NB4 (cell line): ENCODE results near the gene CEP83.

Experiments used
- DNase-seq: peaks from one replicate; pipeline ENCODE4 v3.0.0; 2010; ENCODE audit warnings: low read depth
- H3K4me3 ChIP-seq: one replicate; pipeline ENCODE4 v1.5.1; 2011; ENCODE audit warnings: mild to moderate bottlenecking, low read depth, low read length, moderate library complexity
- MYC ChIP-seq: IDR thresholded peaks from 2 replicates; pipeline ENCODE4 v1.6.1; 2011; ENCODE audit warnings: low read depth, low read length
- POLR2A ChIP-seq: IDR thresholded peaks from 2 replicates; pipeline ENCODE4 v1.6.1; 2011; ENCODE audit warnings: mild to moderate bottlenecking; ENCODE audit not compliant: insufficient read length; ENCODE audit errors: extremely low read depth
- TF ChIP-seq, protein P1 (sequence below): IDR thresholded peaks from 2 replicates; pipeline ENCODE4 v1.6.1; 2011; ENCODE audit warnings: low read depth, low read length
- TF ChIP-seq, protein P2 (sequence below): IDR thresholded peaks from one replicate; pipeline ENCODE4 v1.5.1; 2012; ENCODE audit warnings: low read depth, low read length

Gene CEP83

DNA sequence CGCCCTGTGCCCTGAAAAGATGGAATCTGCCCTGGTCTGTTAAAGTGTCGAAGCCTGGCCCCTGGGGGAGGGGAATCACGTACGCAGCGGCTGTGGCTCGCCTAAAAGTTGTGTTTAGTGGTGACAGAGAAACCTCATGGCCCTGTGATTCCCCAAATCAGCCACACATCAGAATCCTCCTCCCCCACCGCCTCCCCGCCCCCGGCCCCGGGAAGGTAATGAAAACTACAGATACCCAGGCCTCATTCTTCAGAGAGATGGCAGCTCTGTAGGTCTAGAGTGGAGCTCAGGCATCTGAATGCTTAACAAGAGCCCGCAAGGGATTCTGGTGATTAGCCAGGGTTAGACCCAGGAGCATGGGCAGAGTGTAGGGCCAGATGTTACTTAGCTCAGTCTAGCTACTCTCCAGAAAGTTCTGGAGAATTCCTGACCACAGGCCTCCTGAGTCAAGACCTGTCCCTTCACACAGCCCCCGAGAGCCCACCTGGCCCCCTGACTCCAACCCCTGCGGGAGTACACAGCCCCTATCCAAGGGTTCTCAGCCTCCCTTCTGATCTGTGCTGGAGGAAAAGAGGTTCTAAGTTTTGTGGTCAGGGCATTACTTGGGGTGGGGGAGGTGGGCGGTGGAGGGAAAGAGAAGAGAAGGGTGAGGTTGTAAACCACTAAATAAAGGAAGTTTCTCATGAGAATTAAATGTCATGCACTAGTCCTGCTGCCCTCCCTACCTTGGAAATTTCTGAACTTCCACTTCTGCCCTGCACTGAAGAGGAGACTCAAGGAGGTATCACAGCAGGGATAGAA, 196.5 kb downstream of the CEP83 start:
- H3K4me3 ChIP-seq: peak overlapping the region; percentile 74
- DNase-seq: peak; percentile 92
- TF ChIP-seq, protein P1, sequence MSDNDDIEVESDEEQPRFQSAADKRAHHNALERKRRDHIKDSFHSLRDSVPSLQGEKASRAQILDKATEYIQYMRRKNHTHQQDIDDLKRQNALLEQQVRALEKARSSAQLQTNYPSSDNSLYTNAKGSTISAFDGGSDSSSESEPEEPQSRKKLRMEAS: peak; percentile 34; the same call in 1 of the 2 replicates
- TF ChIP-seq, protein P2, sequence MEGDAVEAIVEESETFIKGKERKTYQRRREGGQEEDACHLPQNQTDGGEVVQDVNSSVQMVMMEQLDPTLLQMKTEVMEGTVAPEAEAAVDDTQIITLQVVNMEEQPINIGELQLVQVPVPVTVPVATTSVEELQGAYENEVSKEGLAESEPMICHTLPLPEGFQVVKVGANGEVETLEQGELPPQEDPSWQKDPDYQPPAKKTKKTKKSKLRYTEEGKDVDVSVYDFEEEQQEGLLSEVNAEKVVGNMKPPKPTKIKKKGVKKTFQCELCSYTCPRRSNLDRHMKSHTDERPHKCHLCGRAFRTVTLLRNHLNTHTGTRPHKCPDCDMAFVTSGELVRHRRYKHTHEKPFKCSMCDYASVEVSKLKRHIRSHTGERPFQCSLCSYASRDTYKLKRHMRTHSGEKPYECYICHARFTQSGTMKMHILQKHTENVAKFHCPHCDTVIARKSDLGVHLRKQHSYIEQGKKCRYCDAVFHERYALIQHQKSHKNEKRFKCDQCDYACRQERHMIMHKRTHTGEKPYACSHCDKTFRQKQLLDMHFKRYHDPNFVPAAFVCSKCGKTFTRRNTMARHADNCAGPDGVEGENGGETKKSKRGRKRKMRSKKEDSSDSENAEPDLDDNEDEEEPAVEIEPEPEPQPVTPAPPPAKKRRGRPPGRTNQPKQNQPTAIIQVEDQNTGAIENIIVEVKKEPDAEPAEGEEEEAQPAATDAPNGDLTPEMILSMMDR: no peak

DNA sequence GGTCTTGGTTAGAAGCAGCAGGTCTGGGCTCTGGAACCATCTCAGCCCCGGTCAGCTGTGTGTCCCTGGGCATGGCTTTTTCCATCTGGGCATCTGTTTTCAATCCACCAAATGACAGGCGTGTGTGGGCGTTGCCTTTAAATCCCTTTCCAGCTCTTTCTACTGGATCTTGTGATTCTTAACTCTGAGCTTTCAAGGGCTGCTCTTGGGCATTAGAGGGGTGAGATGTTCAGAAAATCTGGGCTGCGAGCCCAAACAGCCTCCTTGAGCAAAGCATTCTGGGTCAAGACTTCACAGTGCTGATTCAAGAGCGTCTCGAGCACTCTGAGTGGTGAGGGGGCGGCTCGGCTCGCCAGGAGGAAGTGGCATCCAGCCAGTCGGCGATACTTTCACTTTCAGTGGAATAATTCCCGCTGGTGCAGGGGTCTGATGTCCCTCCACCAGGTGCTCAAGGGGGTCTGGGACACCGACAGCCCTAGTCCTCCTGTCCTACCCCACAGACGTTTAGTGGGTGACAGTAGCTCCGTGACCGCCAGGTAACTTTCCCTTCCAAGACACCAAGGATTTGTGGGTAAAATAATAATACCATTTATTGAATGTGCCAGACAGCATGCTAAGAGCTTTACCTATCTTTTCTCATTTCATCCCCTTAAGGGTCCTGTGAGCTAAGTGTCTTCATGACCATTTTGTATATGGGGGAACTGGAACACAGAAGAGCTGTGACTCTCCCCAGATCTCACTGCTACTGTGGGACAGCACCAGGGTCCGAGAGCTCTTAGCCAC, 197.2 kb downstream of the CEP83 start:
- TF ChIP-seq MYC (0 out of 2 replicates have a peak, but pooled peaks have one; percentile 6), POLR2A (peak; percentile 62)
- TF ChIP-seq, protein P2: no peak
- TF ChIP-seq, protein P1: peak; percentile 39; the same call in 1 of the 2 replicates
- peak overlapping the region; percentile 74 for H3K4me3 ChIP-seq
- DNase-seq: peak; percentile 92

DNA sequence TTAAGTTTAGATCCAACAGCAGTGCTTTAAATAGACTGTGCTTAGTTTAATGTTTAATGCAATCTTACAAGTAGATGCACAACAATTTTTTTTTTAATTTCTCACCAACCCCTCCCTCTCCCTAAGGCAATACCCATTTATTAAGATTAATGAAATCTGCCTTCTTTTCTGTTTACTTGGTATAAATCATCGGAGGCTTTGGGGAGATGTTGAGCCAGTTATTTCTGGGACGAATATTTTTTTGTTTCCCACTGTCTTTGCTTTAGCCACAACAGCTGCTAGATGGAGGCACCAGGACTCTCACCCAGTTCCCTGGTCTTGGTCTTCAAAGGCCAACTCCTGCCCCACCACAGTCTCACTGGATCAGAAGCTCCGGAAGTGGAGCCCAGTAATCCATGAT, 197.9 kb downstream of the CEP83 start:
- H3K4me3 ChIP-seq: peak overlapping the region; percentile 74

DNA sequence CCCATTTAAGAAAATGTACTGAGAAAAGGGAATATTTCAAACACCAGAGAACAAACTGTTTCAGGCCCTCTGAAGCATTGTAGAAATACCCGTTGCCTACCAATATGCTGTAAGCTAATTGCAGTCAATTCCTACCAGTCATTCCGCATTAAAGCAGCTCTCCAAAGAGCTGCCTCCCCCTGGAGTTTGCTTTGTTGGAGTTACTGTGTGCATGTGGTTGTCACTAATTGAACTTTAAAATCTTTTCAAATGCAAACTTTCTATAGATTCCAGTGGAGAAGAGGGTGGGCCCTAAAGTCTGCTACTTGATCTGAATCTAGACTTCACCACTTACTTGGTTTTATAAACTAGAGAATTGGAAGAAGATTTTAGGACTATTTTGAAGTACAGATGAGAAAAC, 198.5 kb downstream of the CEP83 start:
- no peak overlapping the region for H3K4me3 ChIP-seq
- no peak for DNase-seq
- TF ChIP-seq POLR2A: no peak
- TF ChIP-seq, protein P1: no peak
- TF ChIP-seq, protein P2: no peak

More for the DNA sequence above, 197.9 kb downstream of the CEP83 start:
- no peak for DNase-seq
- TF ChIP-seq, protein P1: no peak
- TF ChIP-seq MYC: no peak
- TF ChIP-seq POLR2A: no peak
- TF ChIP-seq, protein P2: no peak

DNA sequence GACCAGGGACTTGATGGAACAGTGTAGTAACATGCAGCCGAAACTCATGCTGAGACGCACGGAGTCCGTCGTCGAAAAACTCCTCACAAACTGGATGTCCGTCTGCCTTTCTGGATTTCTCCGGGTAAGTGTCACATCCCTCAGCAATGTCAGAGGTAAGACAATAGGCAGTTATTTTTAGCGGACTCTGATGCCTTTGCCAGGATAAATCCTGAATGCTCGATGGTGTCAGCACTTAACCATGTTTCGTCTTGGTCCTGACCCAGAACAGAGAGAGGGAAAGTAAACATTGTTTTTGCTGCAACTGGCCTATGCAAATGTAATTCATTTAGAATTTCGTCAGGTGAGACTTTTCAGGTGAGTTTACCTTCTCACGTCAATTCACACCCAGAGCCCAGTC, 198.9 kb downstream of the CEP83 start:
- DNase-seq: no peak
- no peak overlapping the region for H3K4me3 ChIP-seq
- TF ChIP-seq POLR2A (no peak), MYC (no peak)
- TF ChIP-seq, protein P2: no peak
- TF ChIP-seq, protein P1: no peak
